PC-9 (cell line): ENCODE results near the gene CMTM7.

Experiments
- EZH2 ChIP-seq: fragments of 200-600 bp; sonication (generic); IDR thresholded peaks from 2 replicates; pipeline ENCODE4 v1.8.0; 2017; ENCODE audit warnings: antibody characterized with exemption, low read depth
- TF ChIP-seq, protein P1 (sequence below): fragments of 200-600 bp; sonication (generic); conservative IDR thresholded peaks from 2 replicates; pipeline ENCODE4 v1.6.1; 2017; ENCODE audit warnings: mixed run types, antibody characterized with exemption, mild to moderate bottlenecking, moderate library complexity

DNA sequence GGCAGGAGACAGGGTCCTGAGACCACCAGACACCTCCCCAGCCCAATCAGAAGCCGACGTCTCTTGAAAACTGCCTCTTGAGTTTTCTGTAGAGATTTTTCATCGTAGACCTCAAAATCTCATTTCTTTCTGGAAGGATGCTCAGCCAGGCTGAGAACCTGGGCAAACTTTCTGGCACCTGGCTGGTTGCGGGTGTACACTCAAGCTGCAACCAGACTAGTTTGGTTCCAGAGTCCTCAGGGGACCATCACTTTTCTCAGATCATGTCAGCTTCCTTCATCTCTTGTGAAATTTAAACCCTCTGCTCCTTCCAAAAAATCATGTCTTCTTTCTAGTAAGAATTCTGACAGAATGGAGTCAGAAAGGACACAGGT is 45.1 kb downstream of the CMTM7 start:
- TF ChIP-seq, protein P1, sequence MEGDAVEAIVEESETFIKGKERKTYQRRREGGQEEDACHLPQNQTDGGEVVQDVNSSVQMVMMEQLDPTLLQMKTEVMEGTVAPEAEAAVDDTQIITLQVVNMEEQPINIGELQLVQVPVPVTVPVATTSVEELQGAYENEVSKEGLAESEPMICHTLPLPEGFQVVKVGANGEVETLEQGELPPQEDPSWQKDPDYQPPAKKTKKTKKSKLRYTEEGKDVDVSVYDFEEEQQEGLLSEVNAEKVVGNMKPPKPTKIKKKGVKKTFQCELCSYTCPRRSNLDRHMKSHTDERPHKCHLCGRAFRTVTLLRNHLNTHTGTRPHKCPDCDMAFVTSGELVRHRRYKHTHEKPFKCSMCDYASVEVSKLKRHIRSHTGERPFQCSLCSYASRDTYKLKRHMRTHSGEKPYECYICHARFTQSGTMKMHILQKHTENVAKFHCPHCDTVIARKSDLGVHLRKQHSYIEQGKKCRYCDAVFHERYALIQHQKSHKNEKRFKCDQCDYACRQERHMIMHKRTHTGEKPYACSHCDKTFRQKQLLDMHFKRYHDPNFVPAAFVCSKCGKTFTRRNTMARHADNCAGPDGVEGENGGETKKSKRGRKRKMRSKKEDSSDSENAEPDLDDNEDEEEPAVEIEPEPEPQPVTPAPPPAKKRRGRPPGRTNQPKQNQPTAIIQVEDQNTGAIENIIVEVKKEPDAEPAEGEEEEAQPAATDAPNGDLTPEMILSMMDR, result no peak
- TF ChIP-seq EZH2, result no peak
